ENCODE data around the gene PDE6A.

GRCh38 chr5:149830579-149830978 is 114.0 kb downstream of the PDE6A start:
- TF ChIP-seq CTCF (conservative IDR thresholded peaks at IDR 0.05; ENCODE audit: low read length), result no peak
- no peak for TF ChIP-seq EZH2phosphoT487 (IDR thresholded peaks at IDR 0.05; ENCODE audit: borderline replicate concordance, low read depth, low read length)

Data from OCI-LY7 (cell line).